NCI-H1694 treated with DMSO at 0.1 percent for 48 hours (cell line): ENCODE measurements around the gene SLF1.

Source experiments
- DNase-seq: peaks from one replicate; lab custom pipeline; 2025; lab: John Stamatoyannopoulos, UW

SLF1 gene

DNA sequence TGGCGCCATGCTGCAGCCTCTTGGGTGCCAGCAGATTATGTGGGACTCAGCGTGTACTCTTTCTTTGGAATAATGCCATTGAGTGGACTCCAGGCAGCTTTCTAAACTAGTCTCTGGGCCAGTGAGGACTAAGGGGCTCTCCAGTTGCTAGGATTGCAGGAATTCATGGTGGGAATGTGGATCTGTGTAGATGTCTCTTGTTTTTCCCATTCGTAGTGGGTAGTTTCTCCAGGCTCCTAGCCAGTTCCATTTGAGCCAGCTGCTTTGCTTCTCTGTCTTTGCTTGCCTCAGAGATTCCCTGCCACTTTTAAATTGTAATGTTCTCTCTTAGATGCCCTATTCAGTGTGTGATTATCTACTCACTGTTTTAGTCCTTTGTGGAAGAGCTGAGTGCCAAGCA lies 42.6 kb downstream of the SLF1 start:
- DNase-seq, result no peak

DNA sequence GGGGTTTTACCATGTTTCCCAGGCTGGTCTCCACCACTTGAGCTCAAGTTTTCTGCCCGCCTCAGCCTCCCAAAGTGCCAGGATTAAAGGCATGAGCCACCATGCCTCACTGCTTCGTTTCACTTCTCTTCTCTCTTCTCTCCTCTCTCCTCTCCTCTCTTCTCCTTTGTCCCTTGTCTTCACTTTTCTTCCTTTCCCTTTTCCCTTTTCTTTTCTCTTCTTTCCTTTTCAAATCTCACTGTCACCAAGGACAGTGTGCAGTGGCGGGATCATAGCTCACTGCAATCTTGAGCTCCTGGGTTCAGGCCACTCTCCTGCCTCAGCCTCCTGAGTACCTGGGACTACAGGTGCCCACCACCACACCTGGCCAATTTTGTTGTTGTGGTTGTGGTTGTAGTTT lies 49.5 kb downstream of the SLF1 start:
- no peak for DNase-seq

DNA sequence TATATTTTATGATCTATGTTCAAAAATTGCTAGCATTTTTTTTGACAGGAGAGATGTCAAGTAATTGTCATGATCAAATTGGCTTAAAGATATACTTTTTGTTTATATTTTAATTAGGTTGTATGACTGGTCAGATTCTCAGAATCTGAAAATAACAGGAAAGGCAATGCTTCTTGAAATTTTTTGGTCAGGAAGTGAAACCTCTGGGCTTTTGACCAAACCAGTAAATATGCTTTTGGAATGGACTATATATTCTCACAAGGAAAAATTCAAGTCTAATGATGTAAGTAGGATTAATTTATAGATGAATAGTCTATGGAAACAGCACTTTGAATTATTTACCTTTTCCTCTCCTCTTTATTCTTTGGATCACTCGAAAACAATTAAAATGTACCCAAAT lies 52.3 kb downstream of the SLF1 start:
- DNase-seq, result no peak

DNA sequence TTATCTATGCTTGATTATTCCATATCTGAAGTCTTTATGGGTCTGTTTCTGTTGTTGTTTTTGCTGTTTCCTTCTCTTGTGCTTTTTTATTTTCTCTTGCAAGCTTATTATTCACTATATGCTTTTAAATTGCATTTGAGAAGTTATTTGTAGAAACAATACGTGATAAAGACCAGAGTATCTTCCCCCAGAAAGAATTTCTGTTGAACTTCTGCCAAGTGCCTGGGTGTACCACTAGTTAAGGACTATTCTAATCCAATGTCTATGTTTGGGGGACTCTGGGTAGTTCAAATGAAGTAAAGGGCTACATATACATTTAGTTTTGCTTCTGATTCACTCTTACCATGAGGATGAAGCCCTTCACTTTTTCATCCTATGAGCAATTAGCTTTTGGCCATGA lies 54.3 kb downstream of the SLF1 start:
- no peak for DNase-seq

DNA sequence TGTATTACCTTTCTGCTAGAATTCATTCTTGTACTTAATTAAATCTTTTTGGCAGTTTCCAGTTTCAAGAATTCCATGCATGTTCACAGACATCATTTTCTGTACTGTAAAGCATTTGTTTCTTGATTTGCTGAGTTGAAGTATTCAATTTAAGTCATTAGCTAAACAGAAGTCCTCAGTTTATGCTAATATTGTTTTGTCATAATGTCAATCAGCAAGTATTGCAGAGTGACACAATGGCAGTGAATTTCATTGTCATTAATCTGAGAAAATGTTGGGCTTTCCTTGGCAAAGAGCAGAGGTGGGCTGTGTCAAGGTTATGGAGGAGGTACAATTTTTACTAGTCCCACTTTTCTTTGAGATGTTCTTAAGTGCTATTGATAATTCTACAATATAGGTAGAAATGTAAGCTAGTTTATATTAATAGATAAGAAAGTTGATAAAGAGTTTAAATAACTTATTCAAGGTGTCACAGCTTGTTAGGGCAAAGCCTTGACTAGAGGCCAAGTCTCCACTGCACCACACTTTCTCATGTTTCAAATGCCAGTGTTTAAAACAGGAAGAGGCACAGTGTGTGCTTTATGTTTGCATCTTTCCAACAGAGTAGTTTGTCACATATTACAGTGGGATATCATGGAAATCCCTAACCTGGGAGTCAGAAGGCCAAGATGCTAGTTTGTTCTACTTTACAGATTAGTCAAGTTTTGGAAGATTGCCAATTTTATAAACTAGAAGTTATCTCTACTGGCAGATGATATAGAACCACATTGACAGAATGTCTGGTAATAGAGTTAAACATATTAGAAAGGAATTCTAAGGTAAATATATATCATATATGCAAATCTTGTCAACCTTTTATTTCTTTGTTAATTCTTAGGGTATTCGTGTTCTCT lies 56.3 kb downstream of the SLF1 start:
- DNase-seq, result no peak

DNA sequence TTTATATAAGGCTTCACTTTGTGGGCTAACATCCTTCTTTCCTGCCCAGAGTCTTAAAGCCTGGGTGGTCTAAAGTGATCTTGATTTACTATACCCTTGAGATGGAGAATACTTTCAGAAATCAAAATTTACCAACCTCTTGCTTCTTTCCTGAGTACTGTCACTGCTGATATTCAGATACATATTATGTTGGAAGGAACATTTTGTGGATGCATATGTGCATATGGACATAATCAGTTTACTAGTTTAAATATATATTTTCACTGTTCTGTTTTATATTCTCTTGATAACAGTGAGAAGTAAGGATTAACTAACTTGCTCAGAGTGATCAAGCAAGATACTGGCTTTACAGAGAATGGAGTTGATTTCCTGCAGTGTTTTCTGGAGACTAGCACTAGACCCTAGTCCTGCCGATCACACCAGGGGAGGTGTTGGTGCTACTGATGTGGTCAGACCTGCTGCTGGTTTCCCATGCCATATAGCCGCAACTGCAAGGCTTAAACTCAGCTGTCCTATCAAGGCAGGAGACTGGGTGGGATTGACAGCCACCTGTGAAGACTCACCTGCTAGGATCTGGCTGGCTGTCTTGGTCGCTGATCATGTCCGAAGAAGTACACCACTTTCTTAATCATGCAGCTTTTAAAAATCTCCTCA lies 57.6 kb downstream of the SLF1 start:
- no peak for DNase-seq

DNA sequence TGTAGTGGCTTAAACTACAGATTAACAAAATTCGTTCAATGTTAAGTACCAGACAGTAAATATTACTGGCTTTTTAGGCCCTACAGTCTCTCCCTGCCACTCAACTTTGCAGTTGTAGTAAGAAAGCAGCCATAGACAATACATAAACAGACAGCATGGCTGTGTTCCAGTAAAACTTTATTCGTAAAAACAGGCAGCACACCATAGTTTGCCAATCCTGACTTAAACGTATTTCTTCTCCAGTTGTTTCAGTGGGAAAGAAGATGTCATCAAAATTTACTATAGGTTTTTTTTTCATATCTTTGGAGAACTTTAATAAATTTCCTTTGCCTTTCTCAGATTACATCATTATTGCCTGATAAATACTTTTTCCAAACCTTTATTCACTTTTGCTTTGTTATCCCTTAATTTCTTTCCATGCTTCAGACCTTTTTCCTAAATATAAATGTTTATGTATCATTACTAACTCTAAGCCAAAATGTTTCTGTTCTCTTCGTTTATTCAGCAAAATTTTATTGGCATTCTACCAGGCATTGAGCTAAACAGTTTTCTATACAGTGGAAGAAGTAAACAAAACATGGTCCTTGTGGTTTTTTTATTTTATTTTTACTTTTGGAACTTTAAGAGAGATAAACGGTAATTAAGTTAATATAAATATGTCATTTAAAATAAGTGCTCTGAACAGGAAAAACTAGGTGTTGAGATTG lies 64.5 kb downstream of the SLF1 start:
- no peak for DNase-seq

DNA sequence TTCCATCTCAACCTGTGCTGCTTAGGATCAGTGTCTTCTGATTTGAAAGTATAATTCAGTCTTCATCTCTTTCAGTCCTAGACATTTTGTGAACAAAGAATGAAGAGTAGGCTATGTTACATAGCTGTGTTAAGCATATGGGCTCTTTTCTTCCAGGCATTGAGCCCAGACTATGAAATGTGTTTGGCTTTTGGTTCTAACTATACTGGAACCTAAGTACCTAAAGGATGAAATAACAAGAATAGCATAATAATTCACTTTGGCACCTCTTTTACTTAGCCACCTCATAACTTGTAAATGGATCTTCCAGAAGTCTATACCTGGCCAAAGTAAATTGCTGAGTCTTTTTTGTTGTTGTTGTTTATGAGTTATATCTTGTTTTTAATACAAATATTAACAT lies 71.4 kb downstream of the SLF1 start:
- no peak for DNase-seq

DNA sequence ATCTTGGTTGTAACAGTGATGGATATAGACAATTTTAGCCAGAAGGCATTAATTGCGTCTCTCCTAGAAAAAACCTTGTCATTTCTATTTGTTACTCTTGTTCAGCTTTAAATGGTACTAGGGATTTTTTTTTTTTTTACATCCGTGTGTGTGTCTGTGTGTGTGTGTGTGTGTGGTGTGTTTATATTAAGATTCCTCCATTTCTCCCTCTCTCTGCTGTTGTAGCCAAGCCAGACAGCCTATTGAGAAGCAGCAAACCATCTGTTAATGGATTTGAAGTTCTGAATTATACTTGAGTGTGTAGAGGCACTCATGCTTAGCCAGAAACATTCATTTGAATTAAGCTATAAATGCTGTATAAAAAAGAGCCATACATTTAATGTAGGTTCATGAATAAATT lies 72.3 kb downstream of the SLF1 start:
- DNase-seq, result no peak

DNA sequence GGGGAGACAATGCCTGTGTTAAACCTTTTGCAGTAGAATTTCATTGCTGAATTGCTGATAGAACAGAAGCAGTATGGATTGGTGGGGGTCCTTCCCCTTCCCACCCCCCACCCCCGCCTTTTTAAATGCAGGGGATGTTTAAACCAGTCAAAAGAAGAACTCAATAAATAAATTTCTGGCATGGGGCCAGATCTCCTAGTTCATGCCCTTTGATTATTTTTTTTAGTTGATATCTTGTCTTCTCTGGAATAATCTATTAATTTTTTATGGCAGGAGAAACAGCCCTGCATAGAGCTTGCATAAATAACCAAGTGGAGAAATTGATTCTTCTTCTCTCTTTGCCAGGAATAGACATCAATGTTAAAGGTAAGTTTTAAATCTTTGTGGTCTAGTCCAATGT lies 72.8 kb downstream of the SLF1 start:
- no peak for DNase-seq

DNA sequence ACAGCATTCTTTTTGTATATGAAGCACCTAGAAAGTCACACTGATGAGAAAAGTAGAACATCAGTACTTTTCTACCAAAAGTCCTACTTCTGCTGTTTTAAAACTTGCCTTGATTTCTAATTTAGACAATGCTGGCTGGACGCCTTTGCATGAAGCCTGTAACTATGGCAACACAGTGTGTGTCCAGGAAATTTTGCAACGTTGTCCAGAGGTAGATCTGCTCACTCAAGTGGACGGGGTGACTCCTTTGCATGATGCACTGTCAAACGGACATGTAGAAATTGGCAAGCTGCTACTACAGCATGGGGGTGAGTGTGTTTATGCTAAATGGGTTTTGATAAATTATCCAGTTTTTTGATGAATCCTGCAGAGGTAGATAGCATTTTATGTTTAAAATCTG lies 73.5 kb downstream of the SLF1 start:
- DNase-seq, result no peak

DNA sequence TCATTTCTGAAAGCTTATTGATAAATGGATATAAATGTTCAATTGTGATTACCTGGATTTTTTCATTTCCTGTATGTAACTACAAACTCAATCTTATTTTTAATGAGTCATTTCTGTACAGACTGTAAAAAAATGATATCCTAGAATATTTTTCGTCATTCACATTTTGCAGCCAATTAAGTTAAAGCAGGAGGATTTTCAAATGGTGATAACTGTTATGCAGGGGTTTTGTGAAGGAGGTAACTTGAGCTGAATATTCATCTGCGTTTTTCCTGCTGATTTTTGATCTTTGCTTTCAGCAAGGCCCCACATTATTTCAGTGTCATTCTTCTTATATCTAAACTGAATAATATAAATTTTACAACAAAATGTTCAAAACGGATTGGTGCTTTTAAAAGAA lies 74.1 kb downstream of the SLF1 start:
- DNase-seq, result no peak

DNA sequence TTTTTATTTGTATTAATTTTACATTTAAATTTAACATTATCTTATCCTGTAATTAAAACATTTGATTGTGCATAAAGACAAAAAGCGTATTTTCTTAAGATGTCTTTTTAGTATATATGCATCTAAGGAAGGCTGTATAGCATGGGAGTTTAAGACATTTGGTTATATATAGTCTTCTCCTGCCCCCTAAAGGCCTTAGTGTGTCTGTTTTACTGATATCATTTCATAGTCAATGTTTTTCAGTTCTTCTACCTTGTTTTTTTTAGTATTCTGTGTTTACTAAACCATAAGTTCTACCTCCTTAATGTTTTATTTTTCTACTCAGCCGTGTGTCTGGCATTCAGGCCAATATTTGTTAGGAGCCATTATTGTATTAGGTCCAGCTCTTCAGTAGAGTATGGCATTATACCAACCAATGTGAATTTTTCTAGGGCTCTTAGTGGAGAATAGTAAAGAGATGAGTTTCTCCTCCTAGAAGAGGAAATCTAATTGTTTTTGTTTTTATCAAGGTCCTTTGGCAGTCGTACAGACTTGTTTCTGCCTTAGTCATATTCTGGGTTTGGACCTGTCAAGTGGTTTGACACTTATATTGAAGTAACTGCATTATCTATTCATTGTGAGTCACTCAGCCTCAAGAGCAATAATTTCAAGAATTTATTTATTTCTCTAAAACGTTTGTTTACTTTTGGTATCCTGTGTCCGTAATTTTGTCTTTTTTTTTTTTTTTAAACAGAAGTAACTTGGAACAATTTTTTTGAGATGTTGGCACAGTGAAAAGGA lies 74.8 kb downstream of the SLF1 start:
- DNase-seq, result peak; percentile 62

DNA sequence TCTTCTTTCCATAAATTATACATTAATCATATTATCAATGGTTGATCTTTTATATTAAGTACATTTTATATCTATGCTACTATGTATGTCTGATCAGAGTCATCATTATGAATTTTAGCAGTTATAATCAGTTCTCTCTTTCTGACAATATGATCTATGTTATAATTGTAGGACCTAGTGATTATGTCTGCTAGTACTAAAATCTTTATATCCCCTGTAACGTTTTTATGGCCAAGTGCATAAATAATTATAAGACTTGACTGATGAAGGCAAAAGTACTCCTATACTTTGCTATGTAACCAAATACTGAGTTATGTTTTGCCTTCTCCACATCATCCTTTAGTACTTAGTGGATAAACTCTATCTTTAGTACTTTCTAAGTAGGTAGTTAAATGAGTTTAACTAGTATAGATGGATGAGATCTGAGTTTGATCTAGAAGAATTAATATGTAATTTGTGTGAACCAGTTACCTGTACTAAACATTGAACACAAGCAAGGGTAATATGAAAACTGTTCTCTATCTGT lies 75.4 kb downstream of the SLF1 start:
- DNase-seq, result no peak

DNA sequence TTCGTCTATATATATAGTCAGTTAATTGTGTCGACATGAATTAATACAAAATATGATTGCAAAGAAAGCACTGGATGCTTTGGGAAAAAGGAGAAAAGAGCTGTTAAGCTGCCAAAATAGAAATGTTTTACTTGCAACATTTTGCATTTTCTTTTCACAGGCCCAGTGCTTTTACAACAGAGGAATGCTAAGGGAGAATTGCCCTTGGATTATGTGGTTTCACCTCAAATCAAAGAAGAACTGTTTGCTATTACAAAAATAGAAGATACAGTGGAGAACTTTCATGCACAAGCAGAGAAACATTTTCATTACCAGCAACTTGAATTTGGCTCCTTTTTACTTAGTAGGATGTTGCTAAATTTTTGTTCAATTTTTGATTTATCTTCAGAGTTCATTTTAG lies 76.2 kb downstream of the SLF1 start:
- DNase-seq, result no peak

DNA sequence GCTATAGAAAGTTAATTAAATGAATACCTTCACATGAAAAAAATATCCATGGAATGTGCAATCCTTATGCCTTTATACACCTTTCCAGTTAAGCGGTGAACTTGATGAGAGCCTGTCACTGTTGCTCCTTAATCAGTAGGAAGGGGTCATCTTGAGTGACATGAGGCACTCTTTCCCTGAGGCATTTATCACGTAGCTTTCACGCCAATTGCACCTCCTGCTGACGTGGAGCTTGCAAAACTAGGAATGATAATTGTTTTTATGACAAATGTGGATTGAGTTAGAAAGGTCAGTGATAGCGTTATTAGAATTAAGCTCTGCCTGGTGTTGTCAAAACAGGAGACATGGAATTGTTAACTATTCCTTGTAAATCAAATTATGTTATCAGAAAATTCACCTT lies 79.7 kb downstream of the SLF1 start:
- DNase-seq, result no peak

DNA sequence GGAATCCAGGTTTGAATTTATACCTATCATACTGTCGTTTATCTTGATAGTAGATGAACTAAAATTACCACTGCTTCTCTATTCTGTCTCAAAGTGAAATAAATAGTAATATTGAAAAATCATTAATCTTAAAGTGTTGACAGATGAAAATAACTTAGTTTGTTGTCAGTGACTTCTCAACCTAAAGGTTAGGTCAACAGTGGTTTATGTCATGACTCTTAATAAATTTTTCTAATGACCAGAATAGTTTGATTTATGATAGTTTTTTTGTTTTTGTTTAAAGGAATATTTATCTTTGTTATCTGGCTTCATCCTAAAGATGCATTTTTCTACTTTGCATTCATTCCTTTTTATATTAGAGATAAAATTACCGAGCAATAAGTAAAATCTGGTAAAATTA lies 81.1 kb downstream of the SLF1 start:
- no peak for DNase-seq

DNA sequence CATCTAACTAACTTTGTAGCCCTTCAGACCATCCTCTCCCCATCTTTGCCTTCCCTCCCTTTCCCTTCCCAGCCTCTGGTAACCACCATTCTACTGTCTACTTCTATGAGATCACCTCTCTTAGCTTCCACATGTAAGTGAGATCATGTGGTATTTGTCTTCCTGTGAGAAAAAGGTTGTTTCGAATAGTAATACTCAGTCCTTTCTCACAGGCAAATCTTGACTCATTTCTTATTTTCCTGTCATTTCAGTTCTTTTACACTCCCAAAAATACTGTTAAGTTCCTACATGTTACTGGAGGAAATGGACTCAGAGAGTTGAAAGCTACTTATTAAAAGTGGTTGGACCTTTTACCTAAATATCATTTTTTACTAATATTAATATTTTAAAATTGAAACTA lies 82.1 kb downstream of the SLF1 start:
- no peak for DNase-seq

DNA sequence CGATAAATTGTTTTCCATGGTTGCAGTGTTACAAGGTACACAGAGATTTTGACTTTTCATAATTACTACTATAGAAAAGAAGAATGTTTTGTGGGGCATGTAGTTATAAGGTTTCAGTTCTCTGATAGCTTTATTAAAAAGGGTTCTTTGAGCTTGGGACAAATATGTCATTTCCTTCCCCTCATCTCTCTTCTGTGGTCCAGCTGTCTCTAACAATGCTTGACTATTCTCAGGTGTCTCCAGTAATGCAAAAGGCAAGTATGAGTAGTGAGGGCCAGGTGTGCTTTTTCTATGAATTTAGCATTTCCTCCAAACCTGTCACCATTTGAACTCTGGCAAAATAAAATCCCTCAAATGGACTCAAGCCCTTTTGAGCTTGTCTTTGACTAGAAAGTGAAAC lies 84.3 kb downstream of the SLF1 start:
- DNase-seq, result no peak

DNA sequence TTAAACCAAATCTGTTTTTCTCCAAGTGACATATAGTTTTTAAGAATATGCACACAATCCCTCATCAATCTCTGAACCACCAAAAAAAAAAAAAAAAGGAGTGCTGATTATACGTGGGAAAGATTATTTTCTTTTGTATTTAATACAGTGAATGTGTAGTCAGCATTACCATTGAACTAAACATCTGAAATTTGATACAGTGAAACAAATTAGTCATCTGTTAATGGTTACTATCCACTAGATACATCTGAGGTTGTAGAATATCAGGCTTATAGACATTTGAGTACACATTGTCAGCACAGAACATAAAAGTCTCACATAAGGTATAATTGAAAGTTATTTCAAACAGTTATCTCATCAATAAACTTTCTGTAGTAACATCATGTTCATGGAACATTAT lies 87.0 kb downstream of the SLF1 start:
- DNase-seq, result no peak

DNA sequence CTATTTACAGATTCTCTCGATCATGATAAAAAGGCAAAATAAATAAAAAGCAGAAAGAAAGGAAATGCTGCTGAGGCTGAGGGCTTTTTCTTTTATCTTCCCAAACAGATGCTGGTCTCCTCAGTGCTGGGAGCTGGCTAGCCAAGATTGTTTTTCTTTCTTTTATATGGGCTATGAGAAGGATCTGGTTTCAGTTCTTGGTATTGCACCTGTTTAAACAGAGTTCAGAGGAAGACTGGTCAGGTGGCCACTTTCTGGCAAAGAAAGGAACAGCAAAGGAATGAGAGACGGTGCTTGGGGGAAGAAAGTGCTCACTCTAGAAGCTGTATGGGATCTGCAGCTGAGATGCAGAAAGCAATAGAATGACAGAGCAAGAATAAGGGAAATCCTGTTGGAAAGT lies 88.9 kb downstream of the SLF1 start:
- no peak for DNase-seq

DNA sequence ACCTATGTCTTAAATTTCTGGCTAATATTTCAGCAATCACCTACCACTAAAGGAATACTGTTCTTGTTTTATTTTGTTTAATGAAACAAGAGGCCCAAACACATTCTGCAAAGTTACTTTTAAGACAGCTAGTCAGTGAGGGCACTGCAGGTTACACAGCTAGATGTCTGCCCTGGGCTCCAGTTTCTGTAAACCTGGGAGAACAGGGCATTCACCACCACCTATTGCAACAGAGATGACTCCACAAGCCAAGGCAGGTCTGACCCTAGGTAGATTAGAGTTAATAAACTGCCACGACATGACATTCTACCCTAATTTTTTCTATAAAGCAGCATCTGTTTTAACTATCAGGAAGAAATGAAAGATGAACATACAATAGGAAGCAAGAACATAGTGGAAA lies 90.8 kb downstream of the SLF1 start:
- DNase-seq, result no peak
